Epithelial cell of alveolus of lung (primary cell): ENCODE results near the gene IFIT1B. TPM values are rescaled to one million over a fixed set of nuclear protein-coding genes. Genes with fewer than 3 reads are reported as not detected.

Experiments
- total RNA-seq: library from RNA; depleted of rRNA; stranded (reverse); fragments of >200 nt; gene quantifications from 2 replicates; pipeline ENCODE4 v1.2.1, GENCODE V29; 2015

The IFIT1B gene, protein sequence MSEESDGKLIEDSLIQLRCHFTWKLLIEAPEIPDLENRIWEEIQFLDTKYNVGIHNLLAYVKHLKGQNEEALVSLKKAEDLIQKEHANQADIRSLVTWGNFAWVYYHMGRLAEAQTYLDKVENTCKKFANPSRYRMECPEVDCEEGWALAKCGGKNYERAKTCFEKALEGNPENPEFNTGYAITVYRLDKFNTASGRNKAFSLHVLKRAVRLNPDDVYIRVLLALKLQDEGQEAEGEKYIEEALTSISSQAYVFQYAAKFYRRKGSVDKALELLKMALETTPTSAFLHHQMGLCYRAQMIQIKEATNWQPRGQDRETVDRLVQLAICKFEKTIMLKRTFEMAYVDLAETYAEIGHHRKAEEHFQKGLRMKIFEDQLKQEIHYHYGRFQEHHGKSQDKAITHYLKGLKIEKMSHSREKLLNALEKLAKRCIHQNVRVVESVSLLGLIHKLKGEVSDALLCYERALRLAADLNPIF
- under 0.01 TPM in 1 of 2 replicates, not detected in the other for total RNA-seq

DNA sequence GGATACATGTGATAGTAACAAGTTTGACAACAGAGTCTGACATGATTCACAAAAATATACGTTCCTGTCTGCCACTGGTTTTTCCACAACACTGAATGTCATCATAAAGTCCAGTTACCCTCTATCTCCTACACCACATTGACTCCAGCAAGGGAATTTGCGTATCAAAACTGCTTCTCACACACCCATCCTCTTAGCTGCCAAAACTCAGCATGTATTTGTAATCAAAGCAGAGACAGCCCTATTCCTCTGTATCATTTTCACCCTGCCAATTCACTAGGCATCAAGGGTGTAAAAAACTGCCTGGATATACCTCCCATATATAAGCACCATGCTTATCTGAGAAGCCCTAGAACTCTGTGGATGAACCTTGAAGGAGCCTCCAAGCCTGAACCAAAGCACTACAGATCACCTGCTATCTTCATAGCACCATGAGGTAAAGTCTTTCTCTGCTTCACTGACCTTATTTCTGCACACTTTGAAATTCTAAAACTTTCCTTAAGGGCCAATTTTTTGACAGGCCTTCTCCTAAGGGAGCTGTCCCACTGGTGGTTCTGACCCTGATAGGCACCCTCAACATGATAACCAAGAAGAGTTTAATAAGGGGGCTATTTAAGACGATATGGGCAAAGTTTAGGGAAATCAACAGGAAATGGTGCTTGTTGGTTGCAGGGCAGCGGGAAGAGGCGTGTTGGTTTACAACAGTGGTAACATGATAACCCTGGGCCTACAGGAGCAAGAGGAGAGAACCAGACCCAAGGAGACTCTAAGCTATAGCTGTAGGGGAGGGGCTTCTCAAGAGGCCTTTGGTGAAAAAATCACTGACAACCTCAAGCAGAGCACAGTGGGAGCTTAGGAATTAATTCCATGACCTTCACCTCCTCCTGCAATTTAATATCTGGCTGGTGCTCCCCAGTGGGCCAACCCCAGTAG is at the start of gene IFIT1B:
Gene IFIT1B, plus strand, starts transcription at position 352 of the 933 bp plus-strand sequence. Its CDS starts 80 bp downstream, at position 432.

DNA sequence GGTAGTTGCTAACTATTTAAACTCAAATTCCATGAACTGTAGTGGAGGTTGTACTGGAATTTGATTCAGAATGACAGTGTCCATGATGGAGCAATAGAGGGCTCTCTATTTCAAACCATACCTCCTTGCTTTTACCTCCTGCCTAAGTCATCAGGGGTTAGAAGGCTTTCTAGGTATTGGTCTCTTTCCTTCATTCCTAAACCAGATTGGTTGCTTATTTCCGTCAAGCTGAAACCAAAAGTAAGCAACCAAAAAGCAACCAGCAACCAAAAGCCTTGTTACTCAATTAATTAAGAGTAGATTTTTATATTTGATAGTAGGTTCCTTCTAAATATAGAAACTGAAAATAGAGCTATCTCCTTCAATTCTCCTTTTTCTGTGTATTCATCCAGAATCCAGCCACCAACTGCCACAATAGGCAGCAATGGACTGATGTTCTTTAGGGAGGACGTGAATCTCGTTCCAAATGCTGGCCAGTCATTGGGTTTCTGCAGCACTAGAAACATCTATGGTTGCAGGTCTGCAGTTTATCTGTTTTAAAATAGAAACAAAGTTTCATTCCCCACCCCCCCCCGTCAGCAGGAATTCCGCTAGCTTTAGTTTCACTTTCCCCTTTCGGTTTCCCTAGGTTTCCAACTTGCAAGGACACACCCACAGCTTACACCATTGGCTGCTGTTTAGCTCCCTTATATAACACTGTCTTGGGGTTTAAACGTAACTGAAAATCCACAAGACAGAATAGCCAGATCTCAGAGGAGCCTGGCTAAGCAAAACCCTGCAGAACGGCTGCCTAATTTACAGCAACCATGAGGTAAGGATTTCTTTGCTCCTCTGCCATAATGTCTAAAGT is 14.3 kb downstream of the IFIT1B start, which contains the start of gene IFIT1:
Gene IFIT1, plus strand, starts transcription at position 717 of the 850 bp plus-strand sequence. Its CDS starts 90 bp downstream, at position 807.

DNA sequence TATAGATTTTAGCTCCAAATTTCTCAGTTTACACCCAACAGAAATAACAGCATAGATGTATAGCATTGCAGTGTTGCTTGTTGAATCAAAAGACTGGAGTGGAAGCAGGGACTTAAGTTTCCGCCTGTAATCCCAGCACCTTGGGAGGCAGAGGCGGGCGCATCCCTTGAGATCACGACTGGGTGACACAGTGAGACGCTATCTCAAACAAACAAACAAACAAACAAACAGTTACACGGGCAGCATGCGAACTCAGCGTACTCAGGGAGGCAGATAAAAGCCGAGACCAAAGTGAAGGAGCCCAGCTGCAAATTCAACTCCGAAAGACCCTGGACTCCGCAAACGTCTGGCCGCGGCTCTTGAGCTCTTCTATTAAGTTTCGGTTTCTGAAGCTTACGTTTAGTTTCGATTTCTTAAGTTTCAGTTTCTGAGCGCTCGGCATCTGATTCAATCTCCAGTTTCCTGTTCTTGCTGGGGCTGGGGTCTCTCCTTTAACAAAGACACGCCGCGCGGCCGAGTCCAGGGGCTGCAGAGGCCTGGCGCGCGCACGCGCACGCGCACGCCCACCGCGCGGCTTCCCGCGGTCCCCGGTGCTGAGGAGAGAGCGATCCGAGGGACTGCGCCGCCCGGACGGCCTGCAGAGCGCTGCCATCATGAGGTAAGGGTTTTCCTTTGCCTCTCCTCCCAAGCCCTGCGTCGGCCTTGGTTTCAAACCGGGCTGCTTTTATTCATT is 36.5 kb downstream of the IFIT1B start, which contains the start of gene IFIT5:
Gene IFIT5, plus strand, starts transcription at position 423 of the 733 bp plus-strand sequence. Its CDS starts 231 bp downstream, at position 654.

Other genes starting within 250 kb of the IFIT1B start
- 0.32 and 4.7 TPM in 2 replicates for gene CH25H, start 170.7 kb upstream of the IFIT1B start, total RNA-seq
- gene LIPA, start 126.3 kb upstream of the IFIT1B start, total RNA-seq, result 46.9 and 56.2 TPM in 2 replicates
- gene IFIT2, start 76.0 kb upstream of the IFIT1B start, total RNA-seq, result 2.7 and 4.0 TPM in 2 replicates
- gene IFIT3, start 50.1 kb upstream of the IFIT1B start, total RNA-seq, result 9.0 and 18.0 TPM in 2 replicates
- gene IFIT1, start 14.6 kb downstream of the IFIT1B start, total RNA-seq, result 26.9 and 30.0 TPM in 2 replicates
- 19.2 and 21.2 TPM in 2 replicates for gene IFIT5, start 36.5 kb downstream of the IFIT1B start, total RNA-seq
- 0.24 and 0.91 TPM in 2 replicates for gene SLC16A12, start 157.5 kb downstream of the IFIT1B start, total RNA-seq